IMR-90 (cell line): Measurements from ENCODE around the gene PTX3. TPM values are rescaled to one million over a fixed set of nuclear protein-coding genes. Genes with fewer than 3 reads are reported as not detected.

ENCODE experiments used
- ATAC-seq: fragments of 200-7000 bp; cut with Tn5 transposase; 2 replicates; pipeline ENCODE4 v1.9.1; 2020; ENCODE audit warnings: low read depth, mild to moderate bottlenecking, moderate library complexity
- BruUV-seq: library from RNA; stranded (reverse); fragments of 400-500 nt; replicated peaks from 2 replicates; lab custom pipeline; 2021; lab: Mats Ljungman, UMichigan
- CTCF ChIA-PET: fragments of 300-600 bp; formaldehyde crosslinking; extraction: SDS; loops from one replicate; lab custom pipeline; 2021; ENCODE audit warnings: antibody characterized with exemption; lab: Yijun Ruan, JAX
- POLR2A ChIA-PET: fragments of 300-600 bp; sonication (Branson Sonifier 250); formaldehyde crosslinking; loops from one replicate; lab custom pipeline; 2022; ENCODE audit warnings: antibody characterized with exemption; ENCODE audit not compliant: unreplicated experiment; lab: Charles Lee
- DNase-seq: peaks from one replicate; pipeline ENCODE4 v3.0.0; 2013
- H2AFZ ChIP-seq: replicated peaks from 2 replicates; pipeline ENCODE3; 2013; ENCODE audit warnings: low read length, mild to moderate bottlenecking; ENCODE audit not compliant: poor library complexity
- H2AK5ac ChIP-seq: 2 replicates; pipeline ENCODE4 v1.6.1; 2013; ENCODE audit warnings: low read depth, low read length, inconsistent platforms
- H2AK9ac ChIP-seq: replicated peaks from 2 replicates; pipeline ENCODE3; 2013; ENCODE audit warnings: mild to moderate bottlenecking, low read depth, low read length, moderate library complexity; ENCODE audit not compliant: poor library complexity
- H2BK120ac ChIP-seq: 2 replicates; pipeline ENCODE4 v1.6.1; 2013; ENCODE audit warnings: low read depth, low read length, inconsistent platforms
- H2BK15ac ChIP-seq: 3 replicates; pipeline ENCODE4 v1.6.1; 2013; ENCODE audit warnings: low read depth, low read length, inconsistent platforms
- H2BK20ac ChIP-seq: 2 replicates; pipeline ENCODE4 v1.6.1; 2013; ENCODE audit warnings: low read depth, mild to moderate bottlenecking, inconsistent platforms, low read length, moderate library complexity
- H2BK5ac ChIP-seq: 2 replicates; pipeline ENCODE4 v1.6.1; 2013; ENCODE audit warnings: mild to moderate bottlenecking, low read depth, low read length, inconsistent platforms; ENCODE audit not compliant: poor library complexity, severe bottlenecking
- H3K14ac ChIP-seq: replicated peaks from 2 replicates; pipeline ENCODE4 v1.6.1; 2013; ENCODE audit warnings: low read depth, low read length, inconsistent platforms
- H3K18ac ChIP-seq: 2 replicates; pipeline ENCODE4 v1.6.1; 2013; ENCODE audit warnings: low read depth, low read length, control low read depth
- H3K23ac ChIP-seq: 2 replicates; pipeline ENCODE4 v1.6.1; 2013; ENCODE audit warnings: low read depth, low read length, inconsistent platforms
- H3K27ac ChIP-seq: 2 replicates; pipeline ENCODE4 v1.5.1; 2013; ENCODE audit warnings: mild to moderate bottlenecking, control low read depth, low read length; ENCODE audit not compliant: insufficient read depth
- H3K27me3 ChIP-seq: 2 replicates; pipeline ENCODE4 v1.6.1; 2013; ENCODE audit warnings: low read length; ENCODE audit not compliant: control insufficient read depth, insufficient read depth
- H3K36me3 ChIP-seq: 2 replicates; pipeline ENCODE4 v1.6.1; 2013; ENCODE audit warnings: low read length, mixed read lengths; ENCODE audit not compliant: control insufficient read depth, insufficient read depth
- H3K4ac ChIP-seq: 2 replicates; pipeline ENCODE4 v1.6.1; 2013; ENCODE audit warnings: low read depth, low read length, inconsistent platforms
- H3K4me1 ChIP-seq: 2 replicates; pipeline ENCODE4 v1.6.1; 2013; ENCODE audit warnings: low read length, mixed read lengths; ENCODE audit not compliant: control insufficient read depth, insufficient read depth
- H3K4me2 ChIP-seq: 2 replicates; pipeline ENCODE4 v1.6.1; 2013; ENCODE audit warnings: low read depth, mild to moderate bottlenecking, control low read depth, low read length, moderate library complexity
- H3K4me3 ChIP-seq: 2 replicates; pipeline ENCODE4 v1.5.1; 2013; ENCODE audit warnings: low read depth, mild to moderate bottlenecking, control low read depth, low read length, moderate library complexity; ENCODE audit not compliant: insufficient read depth
- H3K56ac ChIP-seq: 2 replicates; pipeline ENCODE4 v1.6.1; 2013; ENCODE audit warnings: low read length, inconsistent platforms; ENCODE audit not compliant: insufficient read depth; ENCODE audit errors: extremely low read depth
- H3K79me1 ChIP-seq, 2 experiments: 2 replicates each; pipeline ENCODE4 v1.6.1; 2013; ENCODE audit warnings: low read length in 2 of 2, inconsistent platforms in 1 of 2, low read depth in 1 of 2
- H3K9ac ChIP-seq: 2 replicates; pipeline ENCODE4 v1.6.1; 2013; ENCODE audit warnings: low read depth, low read length, control low read depth
- H3K9me1 ChIP-seq: 2 replicates; pipeline ENCODE4 v1.6.1; 2013; ENCODE audit warnings: low read length, inconsistent platforms; ENCODE audit not compliant: insufficient read depth
- H3K9me3 ChIP-seq: 2 replicates; pipeline ENCODE4 v1.6.1; 2013; ENCODE audit warnings: low read length; ENCODE audit not compliant: control insufficient read depth, insufficient read depth
- H4K20me1 ChIP-seq: 2 replicates; pipeline ENCODE4 v1.6.1; 2013; ENCODE audit warnings: low read length, inconsistent platforms; ENCODE audit not compliant: insufficient read depth
- H4K5ac ChIP-seq: 2 replicates; pipeline ENCODE4 v1.6.1; 2013; ENCODE audit warnings: mild to moderate bottlenecking, low read depth, low read length, control low read depth
- H4K8ac ChIP-seq, 2 experiments: 2 replicates each; pipeline ENCODE4 v1.6.1; 2013; ENCODE audit warnings: low read depth in 2 of 2, low read length in 2 of 2, control low read depth in 1 of 2, inconsistent platforms in 1 of 2
- H4K91ac ChIP-seq: 2 replicates; pipeline ENCODE4 v1.6.1; 2013; ENCODE audit warnings: low read depth, low read length, inconsistent platforms; ENCODE audit not compliant: insufficient read depth
- CHD1 ChIP-seq: IDR thresholded peaks from 2 replicates; pipeline ENCODE4 v1.6.1; 2012; ENCODE audit warnings: low read depth, low read length, improper control_type of control experiment
- NFE2L2 ChIP-seq: fragments of 150-350 bp; IDR thresholded peaks from 2 replicates; pipeline ENCODE4 v1.6.1; 2016; ENCODE audit warnings: low read depth, mild to moderate bottlenecking, low read length
- WGBS, 2 experiments: methylation state at CpG; one replicate each; pipeline versions ENCODE4 v1.1.5 to v1.1.7; 2013; ENCODE audit warnings: missing lambda C conversion rate in 2 of 2; ENCODE audit not compliant: insufficient read length in 1 of 2; ENCODE audit errors: extremely low coverage in 2 of 2; 5-methylcytosine and 5-hydroxymethylcytosine counted together
- dilution Hi-C: fragments of 300-500 bp; cut with HindIII; formaldehyde crosslinking; loops from one replicate; pipeline ENCODE4 v1.14.3; 2018; ENCODE audit warnings: low sequenced_read_pairs; ENCODE audit not compliant: unreplicated experiment
- in situ Hi-C: fragments of 300-500 bp; cut with MboI; formaldehyde crosslinking; loops from 3 replicates; pipeline ENCODE4 v1.14.3; 2019; ENCODE audit warnings: low sequenced_read_pairs, inconsistent platforms, mixed read lengths
- intact Hi-C: fragments of 100-400 bp; cut with micrococcal nuclease; formaldehyde crosslinking; loops from 2 replicates; pipeline ENCODE4 v1.10.0; 2022
- polyA plus RNA-seq, 3 experiments: library from polyadenylated mRNA; depleted of rRNA; stranded (reverse); fragments of >200 nt; gene quantifications; 2 replicates each; pipeline ENCODE4 v1.2.3, GENCODE V29; 2012; ENCODE audit warnings: low replicate concordance in 1 of 3
- total RNA-seq: library from RNA; depleted of rRNA; stranded (reverse); fragments of >200 nt; gene quantifications from 2 replicates; pipeline ENCODE4 v1.2.3, GENCODE V29; 2012
- TF ChIP-seq, protein P1 (sequence below): conservative IDR thresholded peaks from 2 replicates; pipeline ENCODE4 v1.5.1; 2012; ENCODE audit warnings: mild to moderate bottlenecking, low read depth, low read length, improper control_type of control experiment

PTX3 gene
- total and polyA plus RNA-seq, 2 of the 4 experiments (the other 2 are of a cell fraction): 97.9 to 135 TPM

DNA sequence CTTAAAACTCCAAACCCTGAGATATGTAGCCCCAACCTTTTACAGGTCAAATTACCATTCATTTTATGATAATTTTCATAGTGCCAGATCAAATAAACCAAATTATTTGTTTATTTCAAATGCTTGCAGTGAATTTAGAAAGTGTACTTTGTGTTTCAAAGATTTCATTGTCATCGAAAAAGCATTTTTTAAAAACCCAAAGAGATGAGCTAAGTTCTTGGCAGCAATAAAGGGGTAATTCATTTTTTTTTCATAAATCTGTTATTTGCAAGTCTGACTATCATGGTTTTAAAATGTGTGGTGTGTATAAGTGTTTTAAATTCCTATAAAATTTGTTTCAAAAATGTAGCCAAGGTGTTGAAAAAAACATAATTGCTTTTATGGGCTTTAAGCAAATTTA, 17.2 kb downstream of the PTX3 start:
- Histone ChIP-seq H2AK9ac (no peak overlapping the region), H3K56ac (no peak overlapping the region), H4K5ac (no peak overlapping the region), H3K36me3 (no peaks in the 10 kb centered on the region), H3K4me1 (no peaks in the 10 kb centered on the region; the same call in 1 of the 2 replicates), H3K14ac (no peak overlapping the region), H3K27me3 (no peaks in the 10 kb centered on the region), H3K27ac (no peak overlapping the region), H3K18ac (no peak overlapping the region), H2AK5ac (no peak overlapping the region), H2BK15ac (no peak overlapping the region), H4K8ac (no peak overlapping the region), H3K9ac (no peak overlapping the region), H3K9me3 (no peaks in the 10 kb centered on the region), H4K91ac (no peak overlapping the region), H3K79me1 (no peaks in the 10 kb centered on the region), H2BK20ac (no peak overlapping the region), H3K9me1 (no peaks in the 10 kb centered on the region), H3K4me2 (no peak overlapping the region), H2AFZ (no peak overlapping the region), H2BK120ac (no peak overlapping the region), H3K4ac (no peak overlapping the region), H4K20me1 (no peaks in the 10 kb centered on the region), H3K4me3 (no peak overlapping the region), H3K23ac (no peak overlapping the region), H2BK5ac (no peak overlapping the region)
- DNase-seq: no peak
- dilution Hi-C loops: no loop called here
- intact Hi-C loops: no loop called here
- in situ Hi-C loops: no loop called here
- WGBS, 2 experiments: 83% methylated on average over 1 of the region's 1 CpG; no CpG with 5 or more reads in 1 of the 2 experiments
- ATAC-seq: no peak
- BruUV-seq: no TSS peak
- CTCF ChIA-PET: interaction anchor here (0.6 kb wide), 1 partner anchor 54 kb away, joined by 4 read pairs; no protein-coding TSS in a partner anchor
- TF ChIP-seq NFE2L2: no peak
- TF ChIP-seq, protein P1, sequence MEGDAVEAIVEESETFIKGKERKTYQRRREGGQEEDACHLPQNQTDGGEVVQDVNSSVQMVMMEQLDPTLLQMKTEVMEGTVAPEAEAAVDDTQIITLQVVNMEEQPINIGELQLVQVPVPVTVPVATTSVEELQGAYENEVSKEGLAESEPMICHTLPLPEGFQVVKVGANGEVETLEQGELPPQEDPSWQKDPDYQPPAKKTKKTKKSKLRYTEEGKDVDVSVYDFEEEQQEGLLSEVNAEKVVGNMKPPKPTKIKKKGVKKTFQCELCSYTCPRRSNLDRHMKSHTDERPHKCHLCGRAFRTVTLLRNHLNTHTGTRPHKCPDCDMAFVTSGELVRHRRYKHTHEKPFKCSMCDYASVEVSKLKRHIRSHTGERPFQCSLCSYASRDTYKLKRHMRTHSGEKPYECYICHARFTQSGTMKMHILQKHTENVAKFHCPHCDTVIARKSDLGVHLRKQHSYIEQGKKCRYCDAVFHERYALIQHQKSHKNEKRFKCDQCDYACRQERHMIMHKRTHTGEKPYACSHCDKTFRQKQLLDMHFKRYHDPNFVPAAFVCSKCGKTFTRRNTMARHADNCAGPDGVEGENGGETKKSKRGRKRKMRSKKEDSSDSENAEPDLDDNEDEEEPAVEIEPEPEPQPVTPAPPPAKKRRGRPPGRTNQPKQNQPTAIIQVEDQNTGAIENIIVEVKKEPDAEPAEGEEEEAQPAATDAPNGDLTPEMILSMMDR: no peak
- TF ChIP-seq CHD1: no peak
- POLR2A ChIA-PET: no interaction called here
